ENCODE results near the gene SDR39U1. TPM values are rescaled to one million over a fixed set of nuclear protein-coding genes. Genes with fewer than 3 reads are reported as not detected.

Gene SDR39U1
- total and polyA plus RNA-seq, 10 of the 15 experiments (the other 5 are each of a cell fraction or from before 2014, with no cell fraction given): 14.0 to 89.3 (median 42.2) TPM

GRCh38 chr14:24416254-24416931 is 26.2 kb downstream of the SDR39U1 start (continued):
- TF ChIP-seq CEBPZ (IDR thresholded peaks at IDR 0.05; ENCODE audit: low read depth, low read length) (no peak), POLR2A (IDR thresholded peaks at IDR 0.05; ENCODE audit: low read depth, low read length) (no peak), BHLHE40 (IDR thresholded peaks at IDR 0.05; ENCODE audit: borderline replicate concordance in 1 of 2, low read depth in 2 of 2, low read length in 1 of 2) (no peak), SUZ12 (IDR thresholded peaks at IDR 0.05; ENCODE audit: unreplicated experiment) (no peak), FOXM1 (IDR thresholded peaks at IDR 0.05; ENCODE audit: low read depth, low read length) (no peak), TCF3 (IDR thresholded peaks at IDR 0.05; ENCODE audit: borderline replicate concordance, insufficient read depth, low read depth, low read length) (no peak), USF1 (IDR thresholded peaks at IDR 0.05; ENCODE audit: borderline replicate concordance, extremely low read length, insufficient read depth, low read depth, low read length) (no peak), SKIL (IDR thresholded peaks at IDR 0.05; ENCODE audit: low read depth, poor library complexity, severe bottlenecking) (no peak)
